Activated CD8-positive, alpha-beta memory T cell treated with anti-CD3 and anti-CD28 coated beads for 36 hours (primary cell): ENCODE data around the gene CCDC97. TPM values are rescaled to one million over a fixed set of nuclear protein-coding genes. Genes with fewer than 3 reads are reported as not detected.

ENCODE experiments used
- CTCF ChIA-PET: fragments of 350-600 bp; sonication (Branson Sonifier 250); formaldehyde crosslinking; loops from one replicate; lab custom pipeline; 2021; ENCODE audit warnings: antibody characterized with exemption; lab: Charles Lee
- POLR2A ChIA-PET: fragments of 350-600 bp; sonication (Branson Sonifier 250); formaldehyde crosslinking; loops from one replicate; lab custom pipeline; 2021; ENCODE audit warnings: antibody characterized with exemption; lab: Charles Lee
- total RNA-seq, 2 experiments: library from RNA; stranded (reverse); gene quantifications; one replicate each; pipeline ENCODE4 v1.2.3, GENCODE V29; 2021

Gene CCDC97
- total RNA-seq, 2 experiments from 2014 or later = 22.9 to 25.1 TPM

GRCh38 chr19:41295499-41295898, 14.5 kb upstream of the CCDC97 start:
- ChIA-PET CTCF (no interaction called here), POLR2A (no interaction called here)

DNA sequence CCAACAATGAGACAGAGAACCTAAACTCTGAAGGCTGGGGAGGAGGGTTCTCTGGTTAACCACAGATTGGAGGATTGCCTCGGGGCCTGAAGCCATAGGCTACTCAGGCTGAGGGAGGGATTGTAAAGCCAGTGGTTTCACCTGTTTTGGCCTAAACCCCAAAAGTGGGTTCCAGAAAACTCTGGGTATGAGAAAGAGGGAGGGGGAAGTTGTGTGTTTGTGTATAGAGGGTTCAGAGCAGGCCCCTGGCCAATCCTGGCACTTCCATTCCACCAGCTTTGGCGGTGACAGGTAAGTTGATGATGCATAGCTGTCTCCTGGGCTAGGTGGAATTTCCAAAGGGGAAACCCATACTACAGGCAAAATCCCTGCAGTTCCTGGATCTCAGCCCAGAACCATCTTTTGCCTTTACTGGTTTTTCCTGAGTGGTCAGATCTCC, 13.5 kb upstream of the CCDC97 start:
- ChIA-PET POLR2A (no interaction called here), CTCF (no interaction called here)

DNA sequence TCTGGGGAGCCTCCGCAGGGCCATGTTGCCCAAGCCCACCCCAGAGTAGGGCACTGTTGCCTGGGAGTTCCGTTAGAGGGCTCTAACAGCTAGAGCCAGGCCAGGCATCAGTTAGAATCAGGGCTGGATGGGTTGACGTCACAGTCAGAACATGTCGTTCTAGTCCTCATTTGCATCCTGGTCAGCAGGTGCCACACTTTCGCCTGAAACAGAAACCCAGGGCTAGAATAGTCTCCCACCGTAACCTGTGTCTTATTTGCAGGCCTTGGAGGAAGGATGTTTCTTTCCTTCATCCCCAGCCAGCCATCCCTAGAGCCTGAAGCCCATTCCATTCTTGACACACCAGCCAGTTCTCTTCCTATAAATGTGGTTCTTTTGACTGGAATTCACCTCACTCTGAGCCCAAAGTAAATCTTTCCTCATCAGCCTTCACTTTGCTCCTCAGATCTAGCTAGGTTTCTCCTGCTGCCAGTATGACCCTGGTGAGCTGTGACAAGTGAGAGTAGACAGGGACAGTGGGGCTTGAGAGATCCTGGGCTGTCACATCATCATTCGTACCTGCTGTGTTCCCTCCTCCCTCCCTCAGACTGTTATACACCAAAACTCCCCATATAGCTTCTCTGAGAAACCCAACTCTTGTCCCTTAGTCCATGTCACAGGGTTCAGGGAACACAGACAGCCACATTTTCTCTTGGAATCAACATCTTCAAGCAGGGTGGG, 12.2 kb upstream of the CCDC97 start:
- ChIA-PET CTCF (interaction anchor here (0.7 to 3.2 kb wide), 4 partner anchors 11 to 93 kb away, joined by 3 to 15 read pairs (median 6); partner anchors contain the start of gene HNRNPUL1), POLR2A (interaction anchor here (0.8 to 1.1 kb wide), 2 partner anchors 13 to 16 kb away, joined by 3 read pairs; no protein-coding TSS in a partner anchor)

DNA sequence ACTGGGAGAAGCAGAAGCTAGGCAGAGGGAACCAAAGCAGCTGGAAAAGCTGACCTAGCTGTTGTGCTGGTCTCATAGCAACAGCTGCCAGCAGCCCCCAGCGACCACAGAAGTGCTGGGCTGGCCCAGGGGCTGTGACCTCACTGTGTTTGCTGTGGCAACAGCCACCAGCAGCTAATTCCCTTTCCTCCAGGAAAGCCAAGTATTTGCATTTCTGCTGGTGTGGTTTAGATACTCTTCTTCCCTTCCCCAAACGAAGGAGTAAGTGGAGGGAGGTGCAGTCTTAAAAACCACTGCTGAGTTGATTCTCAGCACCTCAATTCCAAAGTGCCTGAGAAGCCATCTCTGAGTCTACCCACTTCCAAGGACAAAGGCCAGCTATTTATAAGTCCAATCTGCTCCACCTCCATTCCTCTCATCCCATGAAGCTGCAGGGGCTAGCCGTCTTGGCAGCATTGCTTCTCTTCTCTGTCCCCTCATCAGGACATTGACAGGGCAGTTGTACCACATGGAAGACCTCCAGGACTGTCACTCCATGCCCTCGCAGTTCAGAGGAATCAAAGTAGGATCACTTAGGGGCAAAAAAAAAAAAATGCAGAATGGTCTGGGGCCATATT, 11.5 kb upstream of the CCDC97 start:
- CTCF ChIA-PET = interaction anchor here (0.7 to 3.2 kb wide), 5 partner anchors 10 to 95 kb away, joined by 3 to 15 read pairs (median 5); partner anchors contain the start of gene HNRNPUL1
- POLR2A ChIA-PET = interaction anchor here (0.8 to 1.1 kb wide), 2 partner anchors 12 to 16 kb away, joined by 3 read pairs; no protein-coding TSS in a partner anchor

DNA sequence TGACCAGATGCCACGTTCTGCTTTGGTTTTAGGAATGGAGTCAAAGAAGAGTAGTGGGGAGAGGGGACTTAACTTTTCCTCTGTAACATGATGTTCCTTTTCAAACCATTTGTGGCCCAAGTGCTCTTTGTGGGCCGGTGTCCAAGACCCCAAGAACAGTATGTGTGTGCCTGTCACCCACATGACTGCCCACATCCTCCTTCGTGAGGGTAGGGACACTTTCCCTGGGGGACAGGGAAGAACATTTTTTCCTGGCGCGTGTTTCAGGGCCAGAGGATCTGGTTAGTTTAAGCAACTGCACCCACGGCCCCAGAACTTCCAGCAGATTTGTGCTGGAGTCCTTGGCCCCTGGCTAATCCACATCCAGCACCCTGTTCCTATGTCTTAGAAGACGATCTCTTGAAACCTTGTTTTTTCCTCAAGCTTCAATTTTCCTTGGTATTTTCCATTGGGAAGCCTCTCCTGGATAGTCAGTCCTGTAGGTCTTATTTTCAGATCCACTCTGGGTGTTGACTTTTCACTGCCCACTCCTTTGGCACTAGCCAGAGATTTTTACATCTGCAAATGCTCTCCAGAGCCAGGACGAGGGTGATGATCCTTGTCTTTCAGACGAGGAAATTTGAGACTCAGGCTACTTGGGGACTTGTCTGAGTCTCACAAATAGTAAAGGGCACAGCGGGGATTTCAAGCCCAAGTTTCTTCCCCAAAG, 10.8 kb upstream of the CCDC97 start:
- ChIA-PET CTCF (interaction anchor here (0.6 to 3.2 kb wide), 6 partner anchors 9 to 95 kb away, joined by 3 to 15 read pairs (median 6); partner anchors contain the start of genes CCDC97 and HNRNPUL1), POLR2A (no interaction called here)

GRCh38 chr19:41299755-41300089, 10.2 kb upstream of the CCDC97 start:
- ChIA-PET POLR2A (no interaction called here), CTCF (interaction anchor here (0.6 to 3.2 kb wide), 4 partner anchors 9 to 96 kb away, joined by 3 to 15 read pairs (median 6); partner anchors contain the start of gene CCDC97)

- POLR2A ChIA-PET = interaction anchor here (5.9 kb wide), 1 partner anchor 36 kb away, joined by 52 read pairs; the partner anchor contains the start of gene HNRNPUL1
These were observed 9.4 kb upstream of the CCDC97 start for GRCh38 chr19:41300555-41300954.

DNA sequence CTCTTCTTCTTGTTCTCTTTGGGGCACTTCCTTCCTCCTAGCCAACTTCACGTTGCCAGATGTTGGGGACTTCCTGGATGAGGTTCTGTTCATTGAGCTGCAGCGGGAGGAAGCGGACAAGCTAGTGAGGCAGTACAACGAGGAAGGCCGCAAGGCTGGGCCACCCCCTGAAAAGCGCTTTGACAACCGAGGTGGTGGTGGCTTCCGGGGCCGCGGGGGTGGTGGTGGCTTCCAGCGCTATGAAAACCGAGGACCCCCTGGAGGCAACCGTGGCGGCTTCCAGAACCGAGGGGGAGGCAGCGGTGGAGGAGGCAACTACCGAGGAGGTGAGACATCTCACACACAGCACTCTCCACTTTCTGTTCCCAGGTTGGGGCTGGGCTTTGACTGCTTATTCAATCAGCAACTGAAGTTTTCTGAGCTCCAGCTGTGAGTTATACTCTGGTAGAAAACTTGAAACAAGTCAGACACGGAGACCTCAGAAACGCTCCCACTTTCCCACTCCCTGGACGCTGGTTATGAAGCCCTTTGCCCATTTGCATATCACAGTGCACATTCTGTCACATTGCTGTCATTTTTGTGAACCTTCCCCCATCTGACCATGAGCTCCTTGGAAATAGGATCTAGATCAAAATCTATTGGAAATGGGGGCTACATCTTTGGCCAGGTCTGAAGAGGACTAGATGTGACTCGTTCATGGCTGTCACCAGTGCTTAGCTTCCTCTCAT, 7.2 kb upstream of the CCDC97 start:
- POLR2A ChIA-PET = interaction anchor here (0.6 to 5.9 kb wide), 5 partner anchors 11 to 99 kb away, joined by 3 to 52 read pairs (median 7); partner anchors contain the start of gene HNRNPUL1
- CTCF ChIA-PET = interaction anchor here (0.7 to 1.5 kb wide), 7 partner anchors 14 to 241 kb away, joined by 3 to 16 read pairs (median 4); partner anchors contain the start of gene HNRNPUL1

More at GRCh38 chr19:41300555-41300954, 9.4 kb upstream of the CCDC97 start:
- CTCF ChIA-PET = interaction anchor here (1.0 kb wide), 1 partner anchor 35 kb away, joined by 3 read pairs; no protein-coding TSS in a partner anchor

- ChIA-PET POLR2A (interaction anchor here (1.7 to 5.9 kb wide), 2 partner anchors 24 to 39 kb away, joined by 3 to 52 read pairs; partner anchors contain the start of gene HNRNPUL1), CTCF (interaction anchor here (1.4 to 3.2 kb wide), 4 partner anchors 15 to 100 kb away, joined by 6 to 19 read pairs (median 12); partner anchors contain the start of gene HNRNPUL1)
These were observed 6.0 kb upstream of the CCDC97 start for GRCh38 chr19:41303954-41304353.

DNA sequence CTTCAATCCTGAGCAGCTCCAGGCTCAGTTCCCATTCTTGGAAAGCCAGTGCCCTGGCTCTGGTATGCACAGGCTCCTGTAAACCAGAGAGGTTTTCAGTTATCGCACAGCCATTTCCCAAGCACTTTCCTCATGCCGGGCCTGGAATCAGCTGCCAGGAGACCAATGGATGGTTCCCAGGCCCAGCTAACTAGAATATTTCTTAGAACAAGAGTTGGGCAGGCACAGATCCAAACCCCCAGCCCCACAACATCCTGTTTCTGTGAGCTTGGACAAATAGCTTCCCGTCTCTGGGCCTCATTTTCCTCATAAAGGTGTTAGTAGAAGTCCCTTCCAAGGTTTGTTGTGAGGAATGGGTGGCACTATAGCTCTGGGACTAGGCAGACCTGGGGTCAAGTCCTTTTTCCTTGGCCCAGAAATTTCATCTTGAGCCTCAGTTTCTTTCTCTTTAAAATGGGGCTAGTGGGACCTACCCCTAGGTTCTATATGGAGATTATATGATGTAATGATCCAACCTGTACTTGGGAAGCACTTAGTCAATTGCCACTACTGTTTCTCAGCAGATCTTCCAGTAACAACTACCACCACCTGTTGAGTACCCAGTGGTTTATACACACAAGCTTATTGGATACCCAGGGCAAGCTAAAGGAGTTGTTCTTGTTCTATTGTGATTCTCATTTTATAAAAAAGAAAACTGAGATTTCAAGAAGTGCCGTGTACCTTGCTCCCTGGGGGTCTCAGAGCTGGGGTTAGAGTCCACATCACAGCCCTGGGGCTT, 5.1 kb upstream of the CCDC97 start:
- POLR2A ChIA-PET = interaction anchor here (0.7 to 5.9 kb wide), 3 partner anchors 19 to 40 kb away, joined by 3 to 52 read pairs (median 9); partner anchors contain the start of gene HNRNPUL1
- CTCF ChIA-PET = interaction anchor here (0.6 to 3.2 kb wide), 5 partner anchors 17 to 101 kb away, joined by 3 to 19 read pairs (median 3); partner anchors contain the start of gene HNRNPUL1

- ChIA-PET CTCF (interaction anchor here (0.6 to 3.2 kb wide), 3 partner anchors 43 to 102 kb away, joined by 3 to 19 read pairs (median 5); partner anchors contain the start of gene HNRNPUL1), POLR2A (interaction anchor here (5.9 kb wide), 1 partner anchor 42 kb away, joined by 52 read pairs; the partner anchor contains the start of gene HNRNPUL1)
These were observed 3.8 kb upstream of the CCDC97 start for GRCh38 chr19:41305927-41306793.

DNA sequence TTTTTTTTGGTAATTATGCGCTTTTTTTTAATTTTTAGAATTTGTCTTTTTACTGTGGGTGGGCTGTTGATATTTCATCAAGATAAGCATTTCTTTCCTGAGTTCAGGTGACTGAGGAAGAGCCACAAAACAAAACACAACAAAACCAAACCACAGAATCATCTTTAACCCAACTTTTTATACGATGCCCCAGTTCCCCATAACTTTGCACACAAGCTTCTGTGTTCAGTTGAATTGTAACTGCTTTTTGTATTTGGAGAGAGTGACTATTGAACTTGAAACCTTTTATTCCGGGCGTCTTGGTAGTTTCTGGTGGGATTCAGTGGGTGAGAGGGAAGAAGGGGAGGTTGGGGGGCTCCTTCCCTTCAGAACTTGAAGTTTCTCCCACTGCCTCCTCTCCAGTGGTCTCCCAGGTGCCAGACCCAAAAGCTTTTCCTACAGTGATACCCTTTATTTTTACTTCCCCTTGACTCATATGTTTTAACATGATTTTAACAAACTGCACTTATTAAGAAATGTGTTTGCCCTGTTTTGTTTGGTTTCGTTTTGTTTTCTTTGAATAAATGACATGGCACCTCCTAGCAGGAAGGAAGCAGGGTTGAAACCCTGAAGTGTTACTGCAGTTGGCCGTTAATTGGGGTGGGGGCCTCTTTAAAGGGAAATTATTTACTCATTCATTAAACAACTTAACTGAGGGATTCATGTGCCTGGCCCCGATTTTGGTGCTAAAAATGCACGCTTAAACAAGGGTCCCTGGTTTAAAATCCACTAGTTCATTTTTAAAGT, 2.7 kb upstream of the CCDC97 start:
- CTCF ChIA-PET = interaction anchor here (0.9 to 3.8 kb wide), 10 partner anchors 9 to 103 kb away, joined by 3 to 47 read pairs (median 13); partner anchors contain the start of gene HNRNPUL1
- POLR2A ChIA-PET = interaction anchor here (0.7 to 1.6 kb wide), 3 partner anchors 42 to 44 kb away, joined by 4 to 8 read pairs (median 6); no protein-coding TSS in a partner anchor

GRCh38 chr19:41307954-41308449, 2.0 kb upstream of the CCDC97 start:
- CTCF ChIA-PET = interaction anchor here (0.9 to 3.8 kb wide), 11 partner anchors 9 to 106 kb away, joined by 3 to 47 read pairs (median 7); partner anchors contain the start of gene HNRNPUL1

DNA sequence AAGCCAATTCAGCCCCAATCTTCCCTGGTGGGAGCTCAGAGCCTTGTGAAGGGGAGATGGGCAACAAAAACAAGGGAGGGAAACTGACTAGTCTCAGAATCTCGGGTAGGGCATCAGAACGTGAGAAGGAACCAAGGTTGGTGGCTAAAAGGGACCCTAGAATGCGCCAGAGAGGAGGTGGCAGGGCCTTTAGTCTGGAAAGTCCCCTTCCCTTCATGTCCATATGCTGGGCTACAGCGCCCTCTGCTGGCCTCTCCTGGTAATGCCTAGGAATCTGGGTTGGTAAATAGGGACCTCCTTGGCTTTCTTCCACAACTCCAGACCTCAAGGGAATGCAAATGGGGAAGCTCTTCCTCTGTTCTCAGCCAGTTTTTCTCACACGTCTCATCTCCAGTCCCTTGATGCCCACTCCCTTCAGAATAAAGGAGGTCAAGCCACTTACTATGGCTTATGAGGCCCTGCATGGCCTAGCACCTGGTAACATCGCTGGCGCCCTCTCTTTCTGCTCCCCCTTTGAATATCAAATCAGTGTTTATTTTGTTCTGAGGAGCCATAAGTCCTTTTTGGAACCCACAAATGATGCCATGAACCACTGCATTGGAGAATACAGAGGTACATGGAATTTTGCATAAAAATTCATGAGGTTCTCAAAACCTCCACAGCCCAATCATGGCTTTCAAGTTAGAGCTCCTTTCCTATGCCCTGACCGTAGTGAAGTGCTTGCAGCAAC, 1.4 kb upstream of the CCDC97 start:
- CTCF ChIA-PET = interaction anchor here (0.9 to 3.8 kb wide), 15 partner anchors 10 to 106 kb away, joined by 3 to 47 read pairs (median 6); partner anchors contain the start of gene HNRNPUL1
- POLR2A ChIA-PET = interaction anchor here (0.5 to 1.7 kb wide), 7 partner anchors 26 to 617 kb away, joined by 3 to 16 read pairs (median 6); no protein-coding TSS in a partner anchor

More at GRCh38 chr19:41307954-41308449, 2.0 kb upstream of the CCDC97 start:
- POLR2A ChIA-PET = interaction anchor here (0.7 to 1.7 kb wide), 6 partner anchors 41 to 104 kb away, joined by 3 to 16 read pairs (median 7); no protein-coding TSS in a partner anchor
